Measurements from ENCODE around the gene ING5.
A peak's percentile ranks its signal among the peaks of the same experiment; 100 is the strongest.

The ING5 gene

GRCh38 chr2:241762933-241763369 is 61.1 kb downstream of the ING5 start:
- no peak for DNase-seq

- no peak for DNase-seq
Observed at GRCh38 chr2:241763551-241764274, 61.9 kb downstream of the ING5 start.

GRCh38 chr2:241764275-241765241 is 62.7 kb downstream of the ING5 start:
- no peak for DNase-seq

GRCh38 chr2:241767464-241768250 is 65.8 kb downstream of the ING5 start:
- DNase-seq = no peak

GRCh38 chr2:241768251-241768711 is 66.4 kb downstream of the ING5 start:
- no peak for DNase-seq

- DNase-seq = no peak
Observed at GRCh38 chr2:241768850-241769249, 67.0 kb downstream of the ING5 start.

GRCh38 chr2:241769819-241770184 is 68.0 kb downstream of the ING5 start:
- DNase-seq = no peak

- no peak for DNase-seq
Observed at GRCh38 chr2:241770185-241770935, 68.5 kb downstream of the ING5 start.

GRCh38 chr2:241770936-241771285 is 69.1 kb downstream of the ING5 start:
- no peak for DNase-seq

GRCh38 chr2:241771286-241772062 is 69.6 kb downstream of the ING5 start:
- DNase-seq = peak; percentile 97

GRCh38 chr2:241772063-241772499 is 70.2 kb downstream of the ING5 start:
- peak; percentile 86 for DNase-seq

GRCh38 chr2:241773511-241774418 is 71.9 kb downstream of the ING5 start:
- no peak for DNase-seq

GRCh38 chr2:241774419-241775222 is 72.8 kb downstream of the ING5 start:
- no peak for DNase-seq

- DNase-seq = no peak
Observed at GRCh38 chr2:241775223-241776177, 73.7 kb downstream of the ING5 start.

GRCh38 chr2:241776336-241777169 is 74.7 kb downstream of the ING5 start, which contains the start of gene GAL3ST2:
TSS of gene GAL3ST2 (plus strand) at chr2:241776822. CDS start at chr2:241776956, 134 bp downstream.
- no peak for DNase-seq

- no peak for DNase-seq
Observed at GRCh38 chr2:241777170-241777685, 75.4 kb downstream of the ING5 start.
